H9 (cell line): Measurements from ENCODE around the gene TBC1D4. TPM values are rescaled to one million over a fixed set of nuclear protein-coding genes. Genes with fewer than 3 reads are reported as not detected.

Experiments used
- DNase-seq: peaks from one replicate; pipeline ENCODE4 v3.0.0-alpha.2; 2017
- H2AFZ ChIP-seq: one replicate; pipeline ENCODE4 v1.6.1; 2013; ENCODE audit warnings: mild to moderate bottlenecking, low read length, control low read depth, moderate library complexity
- H2AK5ac ChIP-seq: 2 replicates; pipeline ENCODE4 v1.6.1; 2013; ENCODE audit warnings: low read length, control low read depth, mixed read lengths; ENCODE audit not compliant: insufficient read length
- H2BK120ac ChIP-seq: one replicate; pipeline ENCODE4 v1.6.1; 2013; ENCODE audit warnings: low read depth, mild to moderate bottlenecking, low read length, control low read depth, inconsistent platforms; ENCODE audit not compliant: poor library complexity, severe bottlenecking
- H2BK12ac ChIP-seq: 2 replicates; pipeline ENCODE4 v1.6.1; 2013; ENCODE audit warnings: low read length, control low read depth, mixed read lengths, low read depth; ENCODE audit not compliant: insufficient read length
- H2BK15ac ChIP-seq: 2 replicates; pipeline ENCODE4 v1.6.1; 2013; ENCODE audit warnings: low read depth, low read length, control low read depth
- H2BK20ac ChIP-seq: one replicate; pipeline ENCODE4 v1.6.1; 2013; ENCODE audit warnings: low read depth, mild to moderate bottlenecking, low read length, control low read depth, inconsistent platforms; ENCODE audit not compliant: poor library complexity, severe bottlenecking
- H2BK5ac ChIP-seq: 2 replicates; pipeline ENCODE4 v1.6.1; 2013; ENCODE audit warnings: low read length, control low read depth, mixed read lengths; ENCODE audit not compliant: insufficient read length
- H3K14ac ChIP-seq: 2 replicates; pipeline ENCODE4 v1.6.1; 2013; ENCODE audit warnings: low read length, control low read depth; ENCODE audit not compliant: insufficient read depth
- H3K18ac ChIP-seq: 2 replicates; pipeline ENCODE4 v1.6.1; 2013; ENCODE audit warnings: low read depth, mild to moderate bottlenecking, mixed read lengths, low read length, control low read depth; ENCODE audit not compliant: insufficient read length
- H3K23ac ChIP-seq: 2 replicates; pipeline ENCODE4 v1.6.1; 2013; ENCODE audit warnings: low read length, control low read depth, mixed read lengths, low read depth; ENCODE audit not compliant: insufficient read length
- H3K23me2 ChIP-seq: 2 replicates; pipeline ENCODE4 v1.6.1; 2013; ENCODE audit warnings: low read depth, mild to moderate bottlenecking, mixed read lengths, low read length, control low read depth; ENCODE audit not compliant: insufficient read length, poor library complexity, severe bottlenecking
- H3K27ac ChIP-seq: 2 replicates; pipeline ENCODE4 v1.5.1; 2013; ENCODE audit warnings: low read length, control low read depth, mixed read lengths, low read depth; ENCODE audit not compliant: insufficient read length
- H3K27me3 ChIP-seq: 2 replicates; pipeline ENCODE4 v1.6.1; 2013; ENCODE audit warnings: low read length, control low read depth, inconsistent platforms; ENCODE audit not compliant: insufficient read depth
- H3K4ac ChIP-seq: 2 replicates; pipeline ENCODE4 v1.6.1; 2013; ENCODE audit warnings: low read depth, mild to moderate bottlenecking, control low read depth, inconsistent platforms, low read length, moderate library complexity
- H3K4me1 ChIP-seq: 2 replicates; pipeline ENCODE4 v1.6.1; 2013; ENCODE audit warnings: low read length, control low read depth, inconsistent platforms; ENCODE audit not compliant: insufficient read depth
- H3K4me2 ChIP-seq: 2 replicates; pipeline ENCODE4 v1.6.1; 2013; ENCODE audit warnings: low read length, control low read depth, mixed read lengths; ENCODE audit not compliant: insufficient read length, insufficient read depth
- H3K56ac ChIP-seq: 2 replicates; pipeline ENCODE4 v1.6.1; 2013; ENCODE audit warnings: low read depth, mild to moderate bottlenecking, mixed read lengths, low read length, control low read depth; ENCODE audit not compliant: insufficient read length
- H3K79me1 ChIP-seq: 2 replicates; pipeline ENCODE4 v1.6.1; 2013; ENCODE audit warnings: low read depth, mild to moderate bottlenecking, moderate library complexity, low read length, control low read depth, inconsistent platforms; ENCODE audit not compliant: insufficient read depth, poor library complexity, severe bottlenecking
- H3K79me2 ChIP-seq: 2 replicates; pipeline ENCODE4 v1.6.1; 2013; ENCODE audit warnings: low read length, control low read depth, inconsistent platforms; ENCODE audit not compliant: insufficient read depth
- H3K9ac ChIP-seq: 2 replicates; pipeline ENCODE4 v1.6.1; 2013; ENCODE audit warnings: low read length, control low read depth, mixed read lengths; ENCODE audit not compliant: insufficient read length; ENCODE audit errors: extremely low read depth
- H3K9me3 ChIP-seq: one replicate; pipeline ENCODE4 v1.6.1; 2013; ENCODE audit warnings: low read depth, low read length, inconsistent platforms; ENCODE audit not compliant: control insufficient read depth
- H3T11ph ChIP-seq: one replicate; pipeline ENCODE4 v1.6.1; 2013; ENCODE audit warnings: mild to moderate bottlenecking, low read length, control low read depth, inconsistent platforms
- H4K20me1 ChIP-seq: one replicate; pipeline ENCODE4 v1.6.1; 2013; ENCODE audit not compliant: control insufficient read depth, insufficient read length, insufficient read depth
- H4K5ac ChIP-seq: 2 replicates; pipeline ENCODE4 v1.6.1; 2013; ENCODE audit warnings: low read depth, mild to moderate bottlenecking, mixed read lengths, low read length, control low read depth; ENCODE audit not compliant: insufficient read length
- H4K8ac ChIP-seq: replicated peaks from 2 replicates; pipeline ENCODE4 v1.6.1; 2013; ENCODE audit warnings: low read length, control low read depth, mixed read lengths, low read depth; ENCODE audit not compliant: insufficient read length
- H4K91ac ChIP-seq: 2 replicates; pipeline ENCODE4 v1.6.1; 2013; ENCODE audit warnings: low read depth, mild to moderate bottlenecking, moderate library complexity, mixed read lengths, low read length, control low read depth; ENCODE audit not compliant: insufficient read length
- H3K27ac Mint-ChIP-seq, 3 experiments: 2 replicates in 2 of 3; 3 replicates in 1 of 3; pipeline ENCODE4 v1.8.0; 2020 to 2021; ENCODE audit warnings: mixed read lengths in 3 of 3, mild to moderate bottlenecking in 1 of 3, moderate library complexity in 1 of 3
- H3K27me3 Mint-ChIP-seq: 2 replicates; pipeline ENCODE4 v1.8.0; 2021; ENCODE audit warnings: low read depth, mild to moderate bottlenecking, moderate library complexity, mixed read lengths
- H3K36me3 Mint-ChIP-seq, 3 experiments: 2 replicates in 2 of 3; 3 replicates in 1 of 3; pipeline ENCODE4 v1.8.0; 2020 to 2021; ENCODE audit warnings: low read depth in 3 of 3, mixed read lengths in 3 of 3; ENCODE audit not compliant: insufficient read depth in 1 of 3
- H3K4me1 Mint-ChIP-seq, 2 experiments: 2 replicates each; pipeline ENCODE4 v1.8.0; 2020; ENCODE audit warnings: mixed read lengths in 2 of 2
- H3K4me3 Mint-ChIP-seq, 2 experiments: 2 replicates in 1 of 2; 3 replicates in 1 of 2; pipeline ENCODE4 v1.8.0; 2020 to 2021; ENCODE audit warnings: mild to moderate bottlenecking in 2 of 2, mixed read lengths in 2 of 2, moderate library complexity in 1 of 2
- H3K9me3 Mint-ChIP-seq, 2 experiments: 2 replicates in 1 of 2; 3 replicates in 1 of 2; pipeline ENCODE4 v1.8.0; 2020; ENCODE audit warnings: mild to moderate bottlenecking in 2 of 2, mixed read lengths in 2 of 2, moderate library complexity in 1 of 2
- CTCF ChIP-seq: fragments of 200-600 bp; sonication (generic); conservative IDR thresholded peaks from 3 replicates; pipeline ENCODE4 v1.8.0; 2021; ENCODE audit warnings: antibody characterized with exemption, mild to moderate bottlenecking
- WGBS: extraction: QIAGEN DNeasy Blood & Tissue Kit; methylation state at CpG from one replicate; pipeline ENCODE4 v1.1.7; 2013; ENCODE audit warnings: missing lambda C conversion rate, low lambda C conversion rate, mixed read lengths; ENCODE audit not compliant: insufficient read length; ENCODE audit errors: extremely low coverage; 5-methylcytosine and 5-hydroxymethylcytosine counted together
- total RNA-seq: library from RNA; stranded (reverse); gene quantifications from 2 replicates; pipeline ENCODE4 v1.2.1, GENCODE V29; 2021

TBC1D4 gene
- total RNA-seq, 1 experiment from 2014 or later, result 10.5 TPM

- Mint-ChIP-seq H3K9me3 (no peaks in the 10 kb centered on the region), H3K4me3 (no peak overlapping the region), H3K27me3 (no peaks in the 10 kb centered on the region; the same call in 1 of the 2 replicates), H3K4me1 (no peaks in the 10 kb centered on the region), H3K36me3 (no peaks in the 10 kb centered on the region), H3K27ac (no peak overlapping the region)
- no peak overlapping the region for H4K91ac ChIP-seq
- no peak overlapping the region for H3K56ac ChIP-seq
- H2BK120ac ChIP-seq, result no peak overlapping the region
- H3K4me2 ChIP-seq, result no peak overlapping the region
- TF ChIP-seq CTCF, result no peak
- no peak overlapping the region for H2BK20ac ChIP-seq
- H3K14ac ChIP-seq, result no peak overlapping the region
- no peak overlapping the region for H3K9ac ChIP-seq
- H3K23me2 ChIP-seq, result no peaks in the 10 kb centered on the region
- no peaks in the 10 kb centered on the region for H3K79me1 ChIP-seq
- no peak overlapping the region for H3K27ac ChIP-seq
- H3K23ac ChIP-seq, result no peak overlapping the region
- H3K9me3 ChIP-seq, result no peaks in the 10 kb centered on the region
- no peaks in the 10 kb centered on the region for H4K20me1 ChIP-seq
- no peak overlapping the region for H2BK5ac ChIP-seq
- no peak overlapping the region for H3K18ac ChIP-seq
- no peak overlapping the region for H4K5ac ChIP-seq
- no peak overlapping the region for H2BK15ac ChIP-seq
- no peaks in the 10 kb centered on the region for H3K27me3 ChIP-seq
- WGBS, result no CpG with 5 or more reads among the region's 5 CpGs
- H4K8ac ChIP-seq, result no peak overlapping the region
- no peak overlapping the region for H3T11ph ChIP-seq
- H3K79me2 ChIP-seq, result no peaks in the 10 kb centered on the region
- no peak overlapping the region for H3K4ac ChIP-seq
- no peak for DNase-seq
- H2BK12ac ChIP-seq, result no peak overlapping the region
- no peak overlapping the region for H2AFZ ChIP-seq
- no peak overlapping the region for H2AK5ac ChIP-seq
- H3K4me1 ChIP-seq, result no peaks in the 10 kb centered on the region
Measured at GRCh38 chr13:75492389-75492788, 10.4 kb upstream of the TBC1D4 start.
